ENCODE data around the gene TDRD10.

The TDRD10 gene

DNA sequence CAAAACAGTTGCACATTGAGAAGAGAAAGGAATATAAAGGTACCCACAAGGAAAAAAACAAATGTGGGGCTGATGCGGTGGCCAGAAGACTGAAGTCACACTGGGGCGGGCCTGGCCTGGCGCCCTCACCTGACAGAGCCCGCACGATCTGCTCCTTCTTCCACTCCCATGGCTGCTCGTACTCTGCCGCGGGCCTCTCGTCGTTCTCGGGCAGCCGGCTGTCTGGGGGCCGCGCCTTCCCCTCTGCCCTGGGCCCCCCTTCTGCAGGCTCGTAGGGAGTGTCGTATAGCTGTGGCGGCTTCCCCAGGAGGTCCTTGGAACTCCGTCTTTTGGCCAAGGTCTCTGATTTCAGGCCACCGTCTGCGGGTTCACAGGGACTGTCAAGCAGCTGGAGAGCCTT, 13.1 kb upstream of the TDRD10 start:
- POLR2A ChIA-PET (ENCODE audit: low non-redundant PET) = no interaction called here
- DNase-seq (ENCODE audit: low spot score) = no peak
- TF ChIP-seq, protein P1, sequence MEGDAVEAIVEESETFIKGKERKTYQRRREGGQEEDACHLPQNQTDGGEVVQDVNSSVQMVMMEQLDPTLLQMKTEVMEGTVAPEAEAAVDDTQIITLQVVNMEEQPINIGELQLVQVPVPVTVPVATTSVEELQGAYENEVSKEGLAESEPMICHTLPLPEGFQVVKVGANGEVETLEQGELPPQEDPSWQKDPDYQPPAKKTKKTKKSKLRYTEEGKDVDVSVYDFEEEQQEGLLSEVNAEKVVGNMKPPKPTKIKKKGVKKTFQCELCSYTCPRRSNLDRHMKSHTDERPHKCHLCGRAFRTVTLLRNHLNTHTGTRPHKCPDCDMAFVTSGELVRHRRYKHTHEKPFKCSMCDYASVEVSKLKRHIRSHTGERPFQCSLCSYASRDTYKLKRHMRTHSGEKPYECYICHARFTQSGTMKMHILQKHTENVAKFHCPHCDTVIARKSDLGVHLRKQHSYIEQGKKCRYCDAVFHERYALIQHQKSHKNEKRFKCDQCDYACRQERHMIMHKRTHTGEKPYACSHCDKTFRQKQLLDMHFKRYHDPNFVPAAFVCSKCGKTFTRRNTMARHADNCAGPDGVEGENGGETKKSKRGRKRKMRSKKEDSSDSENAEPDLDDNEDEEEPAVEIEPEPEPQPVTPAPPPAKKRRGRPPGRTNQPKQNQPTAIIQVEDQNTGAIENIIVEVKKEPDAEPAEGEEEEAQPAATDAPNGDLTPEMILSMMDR (conservative IDR thresholded peaks at IDR 0.05; ENCODE audit: low read depth) = no peak
- H3K27ac ChIP-seq = no peak overlapping the region
- CTCF ChIA-PET = no interaction called here

DNA sequence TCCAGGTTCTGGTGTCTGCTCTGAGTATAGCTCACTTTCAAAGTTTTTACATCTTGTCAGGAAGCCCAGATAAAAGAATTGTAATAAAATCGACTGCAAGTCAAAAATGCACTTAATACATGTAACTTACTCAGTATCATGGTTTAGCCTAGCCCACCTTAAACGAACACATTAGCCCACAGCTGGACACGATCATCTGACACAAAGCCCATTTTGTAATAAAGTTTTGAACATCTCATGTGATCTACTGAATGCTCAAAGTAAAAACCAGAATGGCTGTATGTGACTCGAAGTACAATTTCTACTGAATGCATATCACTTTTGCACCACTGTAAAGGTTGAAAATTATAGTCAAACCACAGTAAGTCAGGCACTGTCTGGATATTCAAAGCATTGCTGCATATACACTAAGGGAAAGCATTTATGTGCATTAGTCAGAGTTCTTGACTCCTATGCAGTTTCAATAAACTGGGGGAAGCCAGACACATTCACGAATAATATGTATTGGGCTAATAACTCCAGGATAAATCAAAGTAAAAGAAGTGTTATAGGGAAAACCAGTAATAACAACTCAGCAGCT, 12.2 kb upstream of the TDRD10 start:
- ChIA-PET CTCF (interaction anchor here (1.1 kb wide), 1 partner anchor 10 kb away, joined by 3 read pairs; no protein-coding TSS in a partner anchor), POLR2A (ENCODE audit: low non-redundant PET) (no interaction called here)
- TF ChIP-seq, protein P1 (conservative IDR thresholded peaks at IDR 0.05; ENCODE audit: low read depth) = no peak
- H3K27ac ChIP-seq = no peak overlapping the region
- DNase-seq (ENCODE audit: low spot score) = no peak

DNA sequence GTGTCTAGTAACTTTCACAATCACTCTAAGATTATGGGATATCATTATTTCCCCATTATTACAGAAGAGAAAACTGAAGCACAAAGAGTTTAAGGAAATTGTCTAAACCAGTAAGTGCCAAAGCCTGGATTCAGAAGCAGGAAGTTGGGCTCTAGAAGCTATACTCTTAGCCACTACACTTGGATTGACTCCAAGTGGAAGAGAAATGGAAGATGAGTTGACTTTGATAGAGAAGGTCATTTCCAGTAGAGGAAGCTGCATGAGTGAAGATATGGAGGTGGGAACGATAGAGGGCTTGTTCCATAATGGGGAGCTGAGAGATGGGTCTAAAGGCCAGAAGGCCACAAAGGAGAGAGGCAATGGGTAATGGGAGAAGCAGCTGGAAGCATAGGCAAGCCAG, 11.7 kb upstream of the TDRD10 start:
- ChIA-PET POLR2A (ENCODE audit: low non-redundant PET) (no interaction called here), CTCF (interaction anchor here (1.1 kb wide), 1 partner anchor 11 kb away, joined by 3 read pairs; no protein-coding TSS in a partner anchor)
- no peak for DNase-seq (ENCODE audit: low spot score)
- H3K27ac ChIP-seq = no peak overlapping the region
- TF ChIP-seq, protein P1 (conservative IDR thresholded peaks at IDR 0.05; ENCODE audit: low read depth) = no peak

DNA sequence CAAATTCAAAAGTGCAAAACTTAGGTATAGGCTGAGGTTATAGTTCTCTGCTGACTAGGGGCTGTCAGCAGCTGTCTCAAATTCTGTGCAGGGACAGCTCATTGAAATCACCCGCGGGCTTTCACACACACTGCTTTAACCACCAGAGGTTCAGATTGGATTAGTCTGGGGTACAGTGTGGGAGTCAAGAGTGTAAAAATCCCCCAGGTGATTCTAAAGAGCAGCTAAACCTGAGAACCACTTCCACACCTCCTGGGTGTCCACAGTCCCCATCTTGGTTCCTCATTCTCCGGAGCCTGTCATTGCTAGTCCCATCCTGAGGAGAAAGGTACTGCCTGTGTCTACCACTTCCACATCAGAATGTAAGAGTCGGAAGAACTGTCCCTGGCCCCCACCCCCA, 9.9 kb upstream of the TDRD10 start:
- TF ChIP-seq, protein P1 (conservative IDR thresholded peaks at IDR 0.05; ENCODE audit: low read depth) = no peak
- no peak for DNase-seq (ENCODE audit: low spot score)
- ChIA-PET POLR2A (ENCODE audit: low non-redundant PET) (no interaction called here), CTCF (no interaction called here)
- no peak overlapping the region for H3K27ac ChIP-seq

DNA sequence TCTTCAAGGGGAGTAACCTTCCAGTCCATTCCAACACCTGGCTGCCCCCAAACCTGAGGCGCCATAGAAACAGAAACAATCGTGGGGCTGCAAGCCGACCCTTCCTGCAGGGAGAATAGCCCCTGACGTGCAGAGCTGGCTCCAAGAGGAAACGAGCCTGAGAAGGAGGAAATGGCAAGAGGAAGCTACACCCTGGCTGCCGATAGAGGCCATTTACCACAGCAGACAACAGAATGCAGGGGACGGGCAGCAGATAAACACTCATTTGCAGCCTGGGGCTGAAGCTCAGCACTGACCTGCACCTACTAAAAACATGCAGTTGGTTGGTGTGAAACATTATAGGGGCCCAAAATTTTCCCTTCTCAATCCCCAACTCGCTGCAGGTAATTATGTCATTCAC, 8.7 kb upstream of the TDRD10 start:
- POLR2A ChIA-PET (ENCODE audit: low non-redundant PET) = no interaction called here
- CTCF ChIA-PET = no interaction called here
- TF ChIP-seq, protein P1 (conservative IDR thresholded peaks at IDR 0.05; ENCODE audit: low read depth) = no peak
- no peak overlapping the region for H3K27ac ChIP-seq
- DNase-seq (ENCODE audit: low spot score) = no peak

DNA sequence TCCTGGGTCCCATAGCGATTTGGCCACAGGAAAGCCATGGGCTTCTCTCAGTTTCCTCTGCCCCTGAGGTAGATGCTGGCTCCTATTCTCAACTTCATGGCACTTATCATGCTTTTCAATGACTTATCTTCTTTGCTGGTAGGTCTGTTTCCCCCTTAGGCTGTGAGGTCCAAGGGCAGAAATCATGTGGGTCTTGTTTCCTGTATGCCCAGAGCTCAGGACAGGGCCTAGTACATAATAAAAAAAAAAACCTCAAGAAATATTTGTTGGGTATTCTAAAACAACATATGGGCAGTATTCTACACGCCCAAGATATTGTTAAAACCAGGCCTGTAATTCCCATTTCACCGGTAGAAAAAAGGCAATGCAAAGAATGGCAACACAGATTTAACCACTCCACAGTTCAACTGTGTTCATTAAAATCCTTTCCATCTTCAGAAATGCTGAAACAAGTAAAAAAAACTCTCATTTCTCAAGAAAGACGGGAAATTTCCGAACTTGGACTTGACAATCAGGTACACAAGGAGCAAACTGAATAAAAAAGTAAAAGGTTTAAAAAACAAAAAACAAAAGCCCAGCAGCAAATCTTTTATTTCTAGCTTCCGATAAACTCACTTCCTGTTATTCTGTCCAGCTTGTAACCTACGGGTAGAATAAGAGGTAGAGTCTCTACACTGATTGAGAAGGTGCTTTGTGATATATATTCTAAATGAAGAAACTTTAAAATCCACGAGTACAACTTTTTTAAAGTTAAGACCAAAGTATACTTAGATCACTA, 6.3 kb upstream of the TDRD10 start:
- CTCF ChIA-PET = no interaction called here

More for the DNA sequence above, 6.3 kb upstream of the TDRD10 start:
- TF ChIP-seq, protein P1 (conservative IDR thresholded peaks at IDR 0.05; ENCODE audit: low read depth) = no peak
- H3K27ac ChIP-seq = no peak overlapping the region
- POLR2A ChIA-PET (ENCODE audit: low non-redundant PET) = no interaction called here
- DNase-seq (ENCODE audit: low spot score) = no peak
